ACC112 (cell line): Measurements from ENCODE around the gene SGCA.

ENCODE experiments used
- H2AFZ ChIP-seq: fragments of 200-600 bp; sonication (generic); one replicate; pipeline ENCODE4 v1.6.0; 2017; ENCODE audit warnings: antibody characterized with exemption, low read length; ENCODE audit not compliant: unreplicated experiment
- H3K27ac ChIP-seq: fragments of 200-600 bp; sonication (generic); 2 replicates; pipeline ENCODE4 v1.5.1; 2014; ENCODE audit warnings: low read depth, mild to moderate bottlenecking, antibody characterized with exemption, low read length, moderate library complexity
- H3K27me3 ChIP-seq: fragments of 200-600 bp; sonication (generic); 2 replicates; pipeline ENCODE4 v1.6.1; 2014; ENCODE audit warnings: mild to moderate bottlenecking, antibody characterized with exemption, low read length, moderate library complexity, mixed read lengths; ENCODE audit not compliant: insufficient read depth
- H3K36me3 ChIP-seq: fragments of 200-600 bp; sonication (generic); 2 replicates; pipeline ENCODE4 v1.6.1; 2016; ENCODE audit warnings: mild to moderate bottlenecking, antibody characterized with exemption, low read length, moderate library complexity, mixed read lengths; ENCODE audit not compliant: insufficient read depth
- H3K4me1 ChIP-seq: fragments of 200-600 bp; sonication (generic); one replicate; pipeline ENCODE4 v1.6.1; 2016; ENCODE audit warnings: low read length, mixed read lengths; ENCODE audit not compliant: insufficient read depth, unreplicated experiment, control insufficient read depth
- H3K4me3 ChIP-seq: fragments of 200-600 bp; sonication (generic); 2 replicates; pipeline ENCODE4 v1.5.1; 2014; ENCODE audit warnings: mild to moderate bottlenecking, low read depth, low read length
- H3K79me2 ChIP-seq: fragments of 200-600 bp; sonication (generic); one replicate; pipeline ENCODE4 v1.6.0; 2016; ENCODE audit warnings: low read length; ENCODE audit not compliant: control insufficient read depth, unreplicated experiment, insufficient read depth

The SGCA gene

GRCh38 chr17:50185631-50186471 lies 20.0 kb downstream of the SGCA start:
- H2AFZ ChIP-seq, result no peak overlapping the region
- H3K79me2 ChIP-seq, result peaks cover 13% of the 10 kb centered on the region
- H3K4me3 ChIP-seq, result no peak overlapping the region
- H3K36me3 ChIP-seq, result peaks cover 30% of the 10 kb centered on the region; the same call in 1 of the 2 replicates
- no peaks in the 10 kb centered on the region for H3K27me3 ChIP-seq
- H3K4me1 ChIP-seq, result peaks cover 60% of the 10 kb centered on the region
- H3K27ac ChIP-seq, result peak overlapping the region; percentile 92

- Histone ChIP-seq H3K36me3 (peaks cover 40% of the 10 kb centered on the region; the same call in 1 of the 2 replicates), H3K4me3 (no peak overlapping the region), H3K79me2 (peaks cover 22% of the 10 kb centered on the region), H3K27ac (peak overlapping the region; percentile 92), H3K27me3 (no peaks in the 10 kb centered on the region), H3K4me1 (peaks cover 70% of the 10 kb centered on the region), H2AFZ (no peak overlapping the region)
Observed at GRCh38 chr17:50186661-50187393, 21.0 kb downstream of the SGCA start.

- Histone ChIP-seq H3K36me3 (peaks cover 45% of the 10 kb centered on the region; the same call in 1 of the 2 replicates), H3K4me1 (peaks cover 75% of the 10 kb centered on the region), H3K27me3 (no peaks in the 10 kb centered on the region), H3K4me3 (no peak overlapping the region), H2AFZ (no peak overlapping the region), H3K79me2 (peaks cover 27% of the 10 kb centered on the region), H3K27ac (peak overlapping the region; percentile 92)
Observed at GRCh38 chr17:50187394-50187725, 21.6 kb downstream of the SGCA start.

- no peak overlapping the region for H2AFZ ChIP-seq
- H3K79me2 ChIP-seq, result peaks cover 32% of the 10 kb centered on the region
- H3K36me3 ChIP-seq, result peaks cover 51% of the 10 kb centered on the region; the same call in 1 of the 2 replicates
- H3K27me3 ChIP-seq, result no peaks in the 10 kb centered on the region
- H3K4me1 ChIP-seq, result peaks cover 81% of the 10 kb centered on the region
- peak overlapping the region; percentile 92 for H3K27ac ChIP-seq
- no peak overlapping the region for H3K4me3 ChIP-seq
Observed at GRCh38 chr17:50187751-50188530, 22.1 kb downstream of the SGCA start.

GRCh38 chr17:50188531-50188920 lies 22.7 kb downstream of the SGCA start:
- Histone ChIP-seq H3K27ac (peak overlapping the region; percentile 92), H3K79me2 (peaks cover 34% of the 10 kb centered on the region), H3K36me3 (peaks cover 54% of the 10 kb centered on the region), H3K4me1 (peaks cover 81% of the 10 kb centered on the region), H3K4me3 (no peak overlapping the region), H3K27me3 (no peaks in the 10 kb centered on the region), H2AFZ (no peak overlapping the region)

GRCh38 chr17:50188921-50189549 lies 23.2 kb downstream of the SGCA start:
- H3K27me3 ChIP-seq, result no peaks in the 10 kb centered on the region
- H2AFZ ChIP-seq, result no peak overlapping the region
- peaks cover 59% of the 10 kb centered on the region for H3K36me3 ChIP-seq

GRCh38 chr17:50189550-50190292 lies 23.9 kb downstream of the SGCA start:
- H3K27ac ChIP-seq, result peak overlapping the region; percentile 92
- H3K4me1 ChIP-seq, result peaks cover 91% of the 10 kb centered on the region
- H3K4me3 ChIP-seq, result no peak overlapping the region
- H3K36me3 ChIP-seq, result peaks cover 65% of the 10 kb centered on the region
- H3K79me2 ChIP-seq, result peaks cover 46% of the 10 kb centered on the region
- no peaks in the 10 kb centered on the region for H3K27me3 ChIP-seq
- no peak overlapping the region for H2AFZ ChIP-seq

More at GRCh38 chr17:50188921-50189549, 23.2 kb downstream of the SGCA start:
- Histone ChIP-seq H3K4me3 (no peak overlapping the region), H3K79me2 (peaks cover 39% of the 10 kb centered on the region), H3K4me1 (peaks cover 86% of the 10 kb centered on the region), H3K27ac (peak overlapping the region; percentile 92)

- H2AFZ ChIP-seq, result no peak overlapping the region
- H3K36me3 ChIP-seq, result peaks cover 71% of the 10 kb centered on the region
- H3K4me3 ChIP-seq, result no peak overlapping the region
- H3K27ac ChIP-seq, result peak overlapping the region; percentile 92
- peaks cover 51% of the 10 kb centered on the region for H3K79me2 ChIP-seq
- peaks cover 93% of the 10 kb centered on the region for H3K4me1 ChIP-seq
- no peaks in the 10 kb centered on the region for H3K27me3 ChIP-seq
Observed at GRCh38 chr17:50190293-50190602, 24.4 kb downstream of the SGCA start.

- H3K27me3 ChIP-seq, result no peaks in the 10 kb centered on the region
Observed at GRCh38 chr17:50190603-50191358, 25.0 kb downstream of the SGCA start.

More at GRCh38 chr17:50190603-50191358, 25.0 kb downstream of the SGCA start:
- Histone ChIP-seq H3K36me3 (peaks cover 76% of the 10 kb centered on the region), H3K79me2 (peaks cover 56% of the 10 kb centered on the region), H2AFZ (no peak overlapping the region), H3K4me1 (peaks cover 93% of the 10 kb centered on the region), H3K27ac (peak overlapping the region; percentile 92), H3K4me3 (no peak overlapping the region)
